ENCODE data around the gene POLR2L.

DNA sequence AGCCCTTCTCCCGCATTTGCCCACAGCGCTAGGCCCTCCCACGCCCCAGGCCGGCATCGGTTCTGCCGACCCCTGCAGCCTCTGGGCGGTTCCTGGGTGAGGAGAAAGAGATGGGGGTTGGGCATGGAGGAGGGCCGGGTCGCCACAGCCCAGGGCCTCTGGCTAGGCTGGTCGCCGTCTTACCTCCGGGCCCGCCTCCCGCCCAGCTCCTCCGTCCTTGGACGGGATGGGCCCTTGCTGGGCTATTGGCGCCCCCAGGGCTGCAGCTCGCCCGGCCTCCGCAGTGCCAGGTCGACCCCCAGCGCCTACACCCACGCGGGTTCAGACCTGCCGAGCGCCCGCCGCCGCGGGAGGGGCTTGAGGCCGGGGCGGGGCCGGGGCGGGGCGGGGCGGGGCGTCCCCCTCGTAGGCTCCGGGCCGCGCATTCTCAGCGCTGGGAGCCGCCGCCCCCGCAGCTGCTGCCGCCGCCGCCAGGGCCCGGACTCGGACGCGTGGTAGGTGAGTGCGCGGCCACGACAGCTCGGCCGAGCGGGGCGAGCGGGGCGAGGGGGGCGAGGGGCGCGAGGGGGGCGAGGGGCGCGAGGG lies 9.7 kb downstream of the POLR2L start, which contains the start of gene CD151:
- TF ChIP-seq ISL1 (CRISPR knock-in tag; IDR thresholded peaks at IDR 0.05) (no peak), GLIS3 (CRISPR knock-in tag; IDR thresholded peaks at IDR 0.05) (no peak), ZC3H10 (CRISPR knock-in tag; IDR thresholded peaks at IDR 0.05) (no peak), SNAI2 (CRISPR knock-in tag; IDR thresholded peaks at IDR 0.05) (no peak), ZFP30 (CRISPR knock-in tag; IDR thresholded peaks at IDR 0.05) (no peak), CSDC2 (CRISPR knock-in tag; IDR thresholded peaks at IDR 0.05) (no peak), ZFP3 (CRISPR knock-in tag; IDR thresholded peaks at IDR 0.05) (no peak), ZNF8 (CRISPR knock-in tag; IDR thresholded peaks at IDR 0.05) (no peak), OSR1 (CRISPR knock-in tag; IDR thresholded peaks at IDR 0.05) (no peak), RARB (CRISPR knock-in tag; IDR thresholded peaks at IDR 0.05) (no peak), TOX (CRISPR knock-in tag; IDR thresholded peaks at IDR 0.05; ENCODE audit: borderline replicate concordance) (no peak)
- TF ChIP-seq, protein P1, sequence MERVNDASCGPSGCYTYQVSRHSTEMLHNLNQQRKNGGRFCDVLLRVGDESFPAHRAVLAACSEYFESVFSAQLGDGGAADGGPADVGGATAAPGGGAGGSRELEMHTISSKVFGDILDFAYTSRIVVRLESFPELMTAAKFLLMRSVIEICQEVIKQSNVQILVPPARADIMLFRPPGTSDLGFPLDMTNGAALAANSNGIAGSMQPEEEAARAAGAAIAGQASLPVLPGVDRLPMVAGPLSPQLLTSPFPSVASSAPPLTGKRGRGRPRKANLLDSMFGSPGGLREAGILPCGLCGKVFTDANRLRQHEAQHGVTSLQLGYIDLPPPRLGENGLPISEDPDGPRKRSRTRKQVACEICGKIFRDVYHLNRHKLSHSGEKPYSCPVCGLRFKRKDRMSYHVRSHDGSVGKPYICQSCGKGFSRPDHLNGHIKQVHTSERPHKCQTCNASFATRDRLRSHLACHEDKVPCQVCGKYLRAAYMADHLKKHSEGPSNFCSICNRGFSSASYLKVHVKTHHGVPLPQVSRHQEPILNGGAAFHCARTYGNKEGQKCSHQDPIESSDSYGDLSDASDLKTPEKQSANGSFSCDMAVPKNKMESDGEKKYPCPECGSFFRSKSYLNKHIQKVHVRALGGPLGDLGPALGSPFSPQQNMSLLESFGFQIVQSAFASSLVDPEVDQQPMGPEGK (CRISPR knock-in tag; IDR thresholded peaks at IDR 0.05; ENCODE audit: borderline replicate concordance): no peak
- TF ChIP-seq, protein P2, sequence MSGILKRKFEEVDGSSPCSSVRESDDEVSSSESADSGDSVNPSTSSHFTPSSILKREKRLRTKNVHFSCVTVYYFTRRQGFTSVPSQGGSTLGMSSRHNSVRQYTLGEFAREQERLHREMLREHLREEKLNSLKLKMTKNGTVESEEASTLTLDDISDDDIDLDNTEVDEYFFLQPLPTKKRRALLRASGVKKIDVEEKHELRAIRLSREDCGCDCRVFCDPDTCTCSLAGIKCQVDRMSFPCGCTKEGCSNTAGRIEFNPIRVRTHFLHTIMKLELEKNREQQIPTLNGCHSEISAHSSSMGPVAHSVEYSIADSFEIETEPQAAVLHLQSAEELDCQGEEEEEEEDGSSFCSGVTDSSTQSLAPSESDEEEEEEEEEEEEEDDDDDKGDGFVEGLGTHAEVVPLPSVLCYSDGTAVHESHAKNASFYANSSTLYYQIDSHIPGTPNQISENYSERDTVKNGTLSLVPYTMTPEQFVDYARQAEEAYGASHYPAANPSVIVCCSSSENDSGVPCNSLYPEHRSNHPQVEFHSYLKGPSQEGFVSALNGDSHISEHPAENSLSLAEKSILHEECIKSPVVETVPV (CRISPR knock-in tag; IDR thresholded peaks at IDR 0.05): no peak
- TF ChIP-seq, protein P3, sequence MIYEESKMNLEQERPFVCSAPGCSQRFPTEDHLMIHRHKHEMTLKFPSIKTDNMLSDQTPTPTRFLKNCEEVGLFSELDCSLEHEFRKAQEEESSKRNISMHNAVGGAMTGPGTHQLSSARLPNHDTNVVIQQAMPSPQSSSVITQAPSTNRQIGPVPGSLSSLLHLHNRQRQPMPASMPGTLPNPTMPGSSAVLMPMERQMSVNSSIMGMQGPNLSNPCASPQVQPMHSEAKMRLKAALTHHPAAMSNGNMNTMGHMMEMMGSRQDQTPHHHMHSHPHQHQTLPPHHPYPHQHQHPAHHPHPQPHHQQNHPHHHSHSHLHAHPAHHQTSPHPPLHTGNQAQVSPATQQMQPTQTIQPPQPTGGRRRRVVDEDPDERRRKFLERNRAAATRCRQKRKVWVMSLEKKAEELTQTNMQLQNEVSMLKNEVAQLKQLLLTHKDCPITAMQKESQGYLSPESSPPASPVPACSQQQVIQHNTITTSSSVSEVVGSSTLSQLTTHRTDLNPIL (CRISPR knock-in tag; IDR thresholded peaks at IDR 0.05; ENCODE audit: low read depth): no peak

All from SK-N-SH treated with all-trans-retinoic acid at 6 μM for 48 hours (cell line).